Ascending aorta (tissue), 2 donors: ENCODE measurements around the gene SORCS2. TPM values are rescaled to one million over a fixed set of nuclear protein-coding genes. Genes with fewer than 3 reads are reported as not detected.

Source experiments
- DNase-seq, 2 donors: peaks; one replicate each; pipeline ENCODE4 v3.0.0-alpha.2; 2019; ENCODE audit warnings: low spot score in 2 of 2
- H3K27ac ChIP-seq, 2 donors: fragments of 200-600 bp; sonication (generic); one replicate each; pipeline ENCODE4 v1.5.1; 2016 to 2017; ENCODE audit warnings: mild to moderate bottlenecking in 1 of 2
- H3K27me3 ChIP-seq: fragments of 200-600 bp; sonication (generic); one replicate; pipeline ENCODE4 v1.5.1; 2017
- H3K36me3 ChIP-seq, 2 donors: fragments of 200-600 bp; sonication (generic); one replicate each; pipeline ENCODE4 v1.5.1; 2016
- H3K4me1 ChIP-seq, 2 donors: fragments of 200-600 bp; sonication (generic); one replicate each; pipeline ENCODE4 v1.5.1; 2016 to 2017; ENCODE audit warnings: mild to moderate bottlenecking in 1 of 2
- H3K4me3 ChIP-seq, 2 donors: fragments of 200-600 bp; sonication (generic); one replicate each; pipeline ENCODE4 v1.5.1; 2016 to 2017; ENCODE audit warnings: mild to moderate bottlenecking in 1 of 2
- H3K9me3 ChIP-seq, 2 donors: fragments of 200-600 bp; sonication (generic); one replicate each; pipeline ENCODE4 v1.5.1; 2016
- CTCF ChIP-seq, 3 experiments: fragments of 200-600 bp in 2 of 3; fragments of 450-650 bp in 1 of 3; sonication (generic) in 2 of 3; IDR thresholded peaks; one replicate each; pipeline ENCODE4 v1.5.1; 2016 to 2019; ENCODE audit warnings: antibody characterized with exemption in 3 of 3, mild to moderate bottlenecking in 1 of 3, moderate library complexity in 1 of 3
- intact Hi-C: fragments of 100-400 bp; cut with DNase I; formaldehyde crosslinking; loops from one replicate; pipeline ENCODE4 v1.15.1; 2023
- total RNA-seq: library from RNA; depleted of rRNA; stranded (reverse); fragments of >200 nt; gene quantifications from one replicate; pipeline ENCODE4 v1.1.0, GENCODE V29; 2016

SORCS2 gene
- total RNA-seq, 1 donor from 2014 or later, result 0.32 TPM

GRCh38 chr4:7501873-7502272, 309.5 kb downstream of the SORCS2 start:
- DNase-seq, result no peak

GRCh38 chr4:7503559-7504249, 311.4 kb downstream of the SORCS2 start:
- Histone ChIP-seq H3K4me1 (no peaks in the 10 kb centered on the region), H3K9me3 (no peaks in the 10 kb centered on the region), H3K4me3 (no peak overlapping the region), H3K27me3 (no peaks in the 10 kb centered on the region), H3K36me3 (no peaks in the 10 kb centered on the region), H3K27ac (no peak overlapping the region)
- no peak for TF ChIP-seq CTCF (IDR thresholded peaks at IDR 0.05)
- intact Hi-C loops, result no loop called here
- no peak for DNase-seq

More at GRCh38 chr4:7501873-7502272, 309.5 kb downstream of the SORCS2 start:
- intact Hi-C loops, result no loop called here
- H3K9me3 ChIP-seq, result no peaks in the 10 kb centered on the region
- no peaks in the 10 kb centered on the region for H3K4me1 ChIP-seq
- no peaks in the 10 kb centered on the region for H3K27me3 ChIP-seq
- TF ChIP-seq CTCF (IDR thresholded peaks at IDR 0.05), result no peak
- no peak overlapping the region for H3K4me3 ChIP-seq
- no peaks in the 10 kb centered on the region for H3K36me3 ChIP-seq
- no peak overlapping the region for H3K27ac ChIP-seq

- no peak for TF ChIP-seq CTCF (IDR thresholded peaks at IDR 0.05)
- Histone ChIP-seq H3K36me3 (no peaks in the 10 kb centered on the region), H3K4me3 (no peak overlapping the region), H3K9me3 (no peaks in the 10 kb centered on the region), H3K4me1 (no peaks in the 10 kb centered on the region), H3K27me3 (no peaks in the 10 kb centered on the region), H3K27ac (no peak overlapping the region)
- DNase-seq, result no peak
- intact Hi-C loops, result no loop called here
Measured at GRCh38 chr4:7505116-7505900, 313.0 kb downstream of the SORCS2 start.

- Histone ChIP-seq H3K4me3 (no peak overlapping the region), H3K27ac (no peak overlapping the region), H3K4me1 (no peaks in the 10 kb centered on the region), H3K27me3 (no peaks in the 10 kb centered on the region), H3K36me3 (no peaks in the 10 kb centered on the region), H3K9me3 (no peaks in the 10 kb centered on the region)
- TF ChIP-seq CTCF (IDR thresholded peaks at IDR 0.05), result no peak
- intact Hi-C loops, result no loop called here
- no peak for DNase-seq
Measured at GRCh38 chr4:7506119-7506518, 313.8 kb downstream of the SORCS2 start.

- intact Hi-C loops, result no loop called here
- Histone ChIP-seq H3K27ac (no peak overlapping the region), H3K4me1 (no peaks in the 10 kb centered on the region), H3K36me3 (no peaks in the 10 kb centered on the region), H3K27me3 (no peaks in the 10 kb centered on the region), H3K9me3 (no peaks in the 10 kb centered on the region), H3K4me3 (no peak overlapping the region)
- no peak for DNase-seq
- TF ChIP-seq CTCF (IDR thresholded peaks at IDR 0.05), result no peak
Measured at GRCh38 chr4:7506572-7506971, 314.2 kb downstream of the SORCS2 start.
